Vagina (tissue), 2 donors: ENCODE data around the gene RFTN1. TPM values are rescaled to one million over a fixed set of nuclear protein-coding genes. Genes with fewer than 3 reads are reported as not detected.

Source experiments
- DNase-seq, 2 donors: peaks; one replicate each; pipeline ENCODE4 v3.0.0-alpha.2; 2017; ENCODE audit errors: extremely low spot score in 2 of 2
- H3K27ac ChIP-seq: fragments of 200-600 bp; sonication (generic); one replicate; pipeline ENCODE4 v1.5.1; 2019
- H3K27me3 ChIP-seq: fragments of 200-600 bp; sonication (generic); one replicate; pipeline ENCODE4 v1.5.1; 2019
- H3K36me3 ChIP-seq, 2 donors: fragments of 200-600 bp; sonication (generic); one replicate each; pipeline ENCODE4 v1.5.1; 2017 to 2019
- H3K4me1 ChIP-seq: fragments of 200-600 bp; sonication (generic); one replicate; pipeline ENCODE4 v1.5.1; 2019
- H3K4me3 ChIP-seq, 2 donors: fragments of 200-600 bp; sonication (generic); 1 replicate in 1 of 2; 2 replicates in 1 of 2; pipeline ENCODE4 v1.5.1; 2016 to 2019
- H3K9me3 ChIP-seq: fragments of 200-600 bp; sonication (generic); one replicate; pipeline ENCODE4 v1.5.1; 2019
- POLR2A ChIP-seq, 2 donors: fragments of 450-650 bp; IDR thresholded peaks; one replicate each; pipeline ENCODE4 v1.6.1; 2017; ENCODE audit warnings: antibody characterized with exemption in 2 of 2, mild to moderate bottlenecking in 2 of 2, moderate library complexity in 2 of 2
- POLR2AphosphoS5 ChIP-seq, 2 donors: sonication (generic); formaldehyde crosslinking; IDR thresholded peaks; one replicate each; pipeline ENCODE4 v1.9.0; 2017; ENCODE audit warnings: antibody characterized with exemption in 2 of 2, mild to moderate bottlenecking in 2 of 2, low read depth in 1 of 2; ENCODE audit not compliant: insufficient read depth in 1 of 2
- intact Hi-C: fragments of 100-400 bp; cut with DNase I; formaldehyde crosslinking; loops from one replicate; pipeline ENCODE4 v1.15.1; 2023
- total RNA-seq: library from RNA; depleted of rRNA; stranded (reverse); fragments of >200 nt; gene quantifications from one replicate; pipeline ENCODE4 v1.2.3, GENCODE V29; 2016
- TF ChIP-seq, protein P1 (sequence below), 3 experiments: fragments of 450-650 bp in 2 of 3; fragments of 200-600 bp in 1 of 3; sonication (generic) in 1 of 3; IDR thresholded peaks; one replicate each; pipeline ENCODE4 v1.5.1; 2017 to 2019; ENCODE audit warnings: antibody characterized with exemption in 3 of 3, mild to moderate bottlenecking in 2 of 3, moderate library complexity in 2 of 3

RFTN1 gene
- total RNA-seq, 1 donor from 2014 or later, result 47.4 TPM

DNA sequence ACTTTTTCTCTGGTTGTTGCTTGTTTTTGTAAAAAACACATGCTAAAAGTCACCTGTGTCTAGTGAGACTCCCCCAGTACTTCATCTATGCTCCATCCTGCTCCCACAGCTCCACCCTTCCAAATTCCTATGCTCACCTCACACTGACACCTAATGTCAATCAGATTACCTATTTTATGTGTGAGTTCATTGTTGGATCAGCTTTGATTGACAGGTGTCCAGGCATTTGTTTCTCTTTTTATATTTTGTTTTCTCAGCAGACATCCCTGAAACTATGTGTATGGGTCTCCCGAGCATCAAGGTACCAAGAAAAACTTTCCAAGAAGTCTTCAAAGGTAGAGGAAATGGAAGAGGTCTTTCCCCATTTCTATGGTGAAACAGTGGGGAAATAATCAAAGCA, 13.4 kb downstream of the RFTN1 start:
- Histone ChIP-seq H3K9me3 (no peaks in the 10 kb centered on the region), H3K27me3 (no peaks in the 10 kb centered on the region), H3K4me1 (peaks cover 7% of the 10 kb centered on the region), H3K36me3 (no peaks in the 10 kb centered on the region), H3K4me3 (no peak overlapping the region), H3K27ac (no peak overlapping the region)
- intact Hi-C loops, result no loop called here
- TF ChIP-seq POLR2AphosphoS5 (IDR thresholded peaks at IDR 0.05; ENCODE audit: insufficient read depth in 1 of 2, low read depth in 1 of 2), result no peak
- TF ChIP-seq, protein P1, sequence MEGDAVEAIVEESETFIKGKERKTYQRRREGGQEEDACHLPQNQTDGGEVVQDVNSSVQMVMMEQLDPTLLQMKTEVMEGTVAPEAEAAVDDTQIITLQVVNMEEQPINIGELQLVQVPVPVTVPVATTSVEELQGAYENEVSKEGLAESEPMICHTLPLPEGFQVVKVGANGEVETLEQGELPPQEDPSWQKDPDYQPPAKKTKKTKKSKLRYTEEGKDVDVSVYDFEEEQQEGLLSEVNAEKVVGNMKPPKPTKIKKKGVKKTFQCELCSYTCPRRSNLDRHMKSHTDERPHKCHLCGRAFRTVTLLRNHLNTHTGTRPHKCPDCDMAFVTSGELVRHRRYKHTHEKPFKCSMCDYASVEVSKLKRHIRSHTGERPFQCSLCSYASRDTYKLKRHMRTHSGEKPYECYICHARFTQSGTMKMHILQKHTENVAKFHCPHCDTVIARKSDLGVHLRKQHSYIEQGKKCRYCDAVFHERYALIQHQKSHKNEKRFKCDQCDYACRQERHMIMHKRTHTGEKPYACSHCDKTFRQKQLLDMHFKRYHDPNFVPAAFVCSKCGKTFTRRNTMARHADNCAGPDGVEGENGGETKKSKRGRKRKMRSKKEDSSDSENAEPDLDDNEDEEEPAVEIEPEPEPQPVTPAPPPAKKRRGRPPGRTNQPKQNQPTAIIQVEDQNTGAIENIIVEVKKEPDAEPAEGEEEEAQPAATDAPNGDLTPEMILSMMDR (IDR thresholded peaks at IDR 0.05), result no peak
- no peak for TF ChIP-seq POLR2A (IDR thresholded peaks at IDR 0.05)
- no peak for DNase-seq

DNA sequence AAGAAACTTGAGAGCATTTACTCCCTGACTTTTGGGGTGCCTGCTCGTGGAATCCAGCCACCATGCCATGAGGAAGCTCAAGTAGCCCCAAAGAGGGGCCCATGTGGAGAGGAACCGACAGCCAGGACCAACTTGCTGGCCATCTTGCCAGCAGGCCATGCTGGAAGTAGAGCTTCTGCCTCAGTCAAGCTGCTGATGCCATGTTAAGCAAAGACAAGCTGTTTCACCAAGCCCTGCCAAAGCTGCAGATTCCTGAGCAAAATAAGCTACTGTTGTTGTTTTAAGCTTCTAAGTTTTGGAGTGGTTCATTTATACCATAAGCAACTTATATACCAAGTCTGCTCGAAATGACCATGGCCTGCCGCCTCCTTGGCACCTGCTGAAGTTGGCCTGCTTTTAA, 14.1 kb downstream of the RFTN1 start:
- no peak for DNase-seq
- H3K36me3 ChIP-seq, result no peaks in the 10 kb centered on the region
- no peaks in the 10 kb centered on the region for H3K27me3 ChIP-seq
- intact Hi-C loops, result no loop called here
- no peak overlapping the region for H3K4me3 ChIP-seq
- TF ChIP-seq, protein P1 (IDR thresholded peaks at IDR 0.05), result no peak
- TF ChIP-seq POLR2AphosphoS5 (IDR thresholded peaks at IDR 0.05; ENCODE audit: insufficient read depth in 1 of 2, low read depth in 1 of 2) (no peak), POLR2A (IDR thresholded peaks at IDR 0.05) (no peak)
- H3K4me1 ChIP-seq, result peaks cover 14% of the 10 kb centered on the region
- no peak overlapping the region for H3K27ac ChIP-seq
- no peaks in the 10 kb centered on the region for H3K9me3 ChIP-seq

DNA sequence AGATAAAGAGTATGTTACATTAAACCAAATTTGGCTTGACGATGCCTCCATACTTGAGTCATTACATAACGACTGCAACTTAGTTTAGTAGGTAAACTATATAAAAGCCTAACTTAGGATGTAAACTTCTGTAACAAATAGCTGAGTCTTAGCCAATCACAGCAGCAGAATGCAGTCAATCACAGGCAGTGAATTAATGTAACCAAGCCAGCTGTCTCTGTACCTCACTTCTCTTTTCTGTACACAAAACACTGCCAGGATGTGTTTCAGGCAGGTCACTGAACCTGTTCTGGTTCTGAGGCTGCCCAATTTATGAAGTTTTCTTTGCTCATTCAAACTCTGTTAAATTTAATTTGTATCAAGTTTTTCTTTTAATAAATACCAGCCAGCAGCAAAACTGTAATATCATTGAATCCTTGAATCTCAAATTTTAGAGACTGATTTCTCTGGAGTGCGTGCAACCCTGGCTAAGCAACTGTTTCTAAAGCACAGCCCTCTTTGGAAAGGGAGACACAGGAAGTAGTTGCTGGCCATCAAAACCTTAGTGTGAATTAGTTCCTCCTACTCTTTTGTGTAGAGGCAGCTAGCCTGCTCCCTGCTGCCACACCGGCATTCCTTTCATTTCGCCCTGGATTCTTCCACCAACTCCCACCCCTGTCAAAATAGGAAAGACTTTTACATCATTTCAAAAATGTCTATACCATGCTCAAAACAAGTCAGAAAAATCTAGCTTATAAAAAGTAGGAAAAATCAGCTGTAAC, 15.2 kb downstream of the RFTN1 start:
- Histone ChIP-seq H3K27me3 (no peaks in the 10 kb centered on the region), H3K27ac (no peak overlapping the region), H3K36me3 (no peaks in the 10 kb centered on the region), H3K4me3 (no peak overlapping the region), H3K4me1 (peaks cover 17% of the 10 kb centered on the region), H3K9me3 (no peaks in the 10 kb centered on the region)
- no peak for DNase-seq
- TF ChIP-seq POLR2A (IDR thresholded peaks at IDR 0.05) (no peak), POLR2AphosphoS5 (IDR thresholded peaks at IDR 0.05; ENCODE audit: insufficient read depth in 1 of 2, low read depth in 1 of 2) (no peak)
- TF ChIP-seq, protein P1 (IDR thresholded peaks at IDR 0.05), result no peak
- intact Hi-C loops, result no loop called here

DNA sequence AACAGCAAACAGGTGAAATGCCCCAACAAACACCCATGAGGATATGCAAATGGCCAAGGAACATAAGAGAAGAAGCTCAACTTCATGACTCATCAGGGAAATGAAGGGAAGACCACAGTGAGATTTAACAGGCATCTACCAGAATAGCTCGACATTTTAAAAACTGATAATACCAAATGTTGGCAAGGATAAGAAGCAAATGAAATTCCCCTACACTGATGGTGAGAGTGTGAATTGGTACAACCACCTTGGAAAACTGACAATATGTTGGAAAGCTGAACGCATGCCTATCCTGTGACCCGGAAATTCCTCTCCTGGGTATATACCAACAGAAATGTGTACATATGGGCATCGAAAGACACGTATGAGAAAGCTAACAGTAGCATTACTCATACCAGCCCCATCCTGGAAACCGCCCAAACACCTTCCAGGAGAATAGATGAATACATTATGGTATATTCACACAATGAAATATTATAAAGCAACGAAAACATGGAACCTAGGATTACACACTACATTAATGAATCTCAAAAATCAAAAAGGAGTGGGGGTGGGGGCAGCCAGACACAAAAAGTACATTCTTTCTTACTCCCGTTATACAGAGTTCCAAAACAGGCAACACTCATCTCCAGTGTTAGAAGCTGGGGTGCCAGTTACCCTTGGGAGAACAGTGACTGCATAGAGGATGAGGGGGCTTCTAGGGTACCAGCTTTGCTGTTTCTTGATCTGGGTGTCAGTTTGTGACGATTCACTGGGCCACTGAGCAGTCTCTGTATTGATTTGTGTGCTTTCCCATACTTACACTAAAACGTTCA, 16.9 kb downstream of the RFTN1 start:
- Histone ChIP-seq H3K9me3 (no peaks in the 10 kb centered on the region), H3K27ac (no peak overlapping the region), H3K4me1 (peaks cover 17% of the 10 kb centered on the region), H3K4me3 (no peak overlapping the region), H3K27me3 (no peaks in the 10 kb centered on the region), H3K36me3 (peaks cover 0 to 8% of the 10 kb centered on the region in 2 donors)
- DNase-seq, result no peak
- intact Hi-C loops, result no loop called here
- TF ChIP-seq, protein P1 (IDR thresholded peaks at IDR 0.05), result no peak
- TF ChIP-seq POLR2AphosphoS5 (IDR thresholded peaks at IDR 0.05; ENCODE audit: insufficient read depth in 1 of 2, low read depth in 1 of 2) (no peak), POLR2A (IDR thresholded peaks at IDR 0.05) (no peak)
